ENCODE data around the gene TMEM237.
"Not testable (repeated sequence)": the region's sequence is repeated elsewhere in the genome, so short reads cannot be mapped to it uniquely, and the experiment has no call there.

Gene TMEM237

DNA sequence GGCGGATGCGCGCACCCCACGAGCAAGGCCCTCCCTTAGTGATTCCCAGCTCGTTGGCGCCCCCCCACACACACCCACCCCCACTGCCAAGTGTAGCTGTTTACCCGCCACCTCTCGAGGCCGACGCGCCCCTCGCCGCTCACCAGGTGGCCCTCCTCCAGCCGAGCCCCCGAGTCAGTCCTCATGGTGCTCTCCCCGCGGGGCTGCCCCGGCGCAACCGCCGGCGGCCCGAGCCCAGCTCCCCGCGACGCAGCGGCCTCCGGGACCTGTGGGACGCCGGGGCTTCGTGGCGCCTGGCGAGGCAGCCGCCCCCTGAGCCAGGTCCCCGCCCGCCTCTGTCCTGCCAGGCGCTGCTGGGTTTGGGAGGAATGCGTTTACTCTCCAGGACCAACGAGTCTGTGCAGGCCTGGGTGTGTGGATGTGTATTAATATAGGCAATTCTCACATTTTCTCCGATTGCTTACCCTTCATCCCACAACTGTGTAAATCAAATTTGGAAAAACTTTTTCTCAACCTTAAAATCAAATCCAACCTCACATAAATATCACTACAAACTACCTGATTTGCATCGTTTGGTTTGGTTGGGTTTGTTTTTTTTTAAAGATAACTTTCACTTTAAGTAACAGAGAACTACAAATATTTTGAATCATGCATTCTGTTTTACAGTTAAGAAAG, at the start of gene TMEM237:
Gene TMEM237, minus strand, starts transcription at position 288 of the 675 bp plus-strand sequence. Its CDS starts 103 bp downstream, at position 185.
- DNase-seq = peak in 1 of 2 experiments; percentile 23

GRCh38 chr2:201685156-201685555, 41.9 kb upstream of the TMEM237 start:
- no peak for DNase-seq

GRCh38 chr2:201680743-201681142, 37.4 kb upstream of the TMEM237 start:
- DNase-seq = peak in 1 of 2 experiments; percentile 4

- DNase-seq = no peak
These were observed 35.1 kb upstream of the TMEM237 start for GRCh38 chr2:201678401-201678800.

GRCh38 chr2:201675454-201675853, 32.2 kb upstream of the TMEM237 start:
- no peak for DNase-seq

DNA sequence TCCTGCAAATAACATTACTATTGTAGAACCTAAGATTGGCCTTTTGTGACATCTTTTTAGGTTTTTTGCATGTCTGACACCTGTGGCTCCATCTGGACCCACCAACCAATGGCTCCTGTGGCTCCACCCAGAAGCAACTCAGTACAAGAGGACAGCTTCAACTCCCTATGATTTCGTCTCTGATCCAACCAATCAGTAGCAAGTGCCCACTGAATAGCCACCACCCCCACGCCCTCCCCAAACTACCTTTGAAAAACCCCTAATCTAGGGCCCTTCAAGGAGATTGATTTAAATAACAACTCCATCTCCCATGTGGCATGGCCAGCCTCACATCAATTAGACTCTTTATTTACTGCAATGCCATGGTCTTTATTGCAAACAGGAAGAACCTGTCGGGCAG, 31.5 kb upstream of the TMEM237 start:
- DNase-seq = no peak

- no peak for DNase-seq
These were observed 31.0 kb upstream of the TMEM237 start for GRCh38 chr2:201674298-201674697.

DNA sequence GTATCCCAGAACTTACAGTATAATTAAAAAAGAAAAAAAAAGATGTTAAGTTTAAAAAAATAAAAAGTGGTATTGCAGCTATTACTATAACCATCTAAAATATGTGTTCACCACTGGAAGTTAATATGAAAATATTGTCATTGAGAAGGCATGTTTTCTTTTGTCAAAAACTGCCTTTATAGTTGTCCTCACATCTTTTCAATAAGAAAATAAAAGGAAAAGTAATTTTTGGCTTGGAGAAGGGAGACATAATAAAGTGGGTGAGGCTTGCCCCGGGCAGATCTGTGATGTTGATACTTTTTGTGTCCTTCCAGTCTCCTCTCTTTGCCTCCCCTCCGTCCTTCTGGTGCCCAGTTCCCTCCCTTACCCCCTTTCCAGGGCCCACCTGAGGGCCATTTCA, 30.2 kb upstream of the TMEM237 start:
- DNase-seq = no peak

- not testable (repeated sequence) for DNase-seq
These were observed 27.9 kb upstream of the TMEM237 start for GRCh38 chr2:201671205-201671604.

DNA sequence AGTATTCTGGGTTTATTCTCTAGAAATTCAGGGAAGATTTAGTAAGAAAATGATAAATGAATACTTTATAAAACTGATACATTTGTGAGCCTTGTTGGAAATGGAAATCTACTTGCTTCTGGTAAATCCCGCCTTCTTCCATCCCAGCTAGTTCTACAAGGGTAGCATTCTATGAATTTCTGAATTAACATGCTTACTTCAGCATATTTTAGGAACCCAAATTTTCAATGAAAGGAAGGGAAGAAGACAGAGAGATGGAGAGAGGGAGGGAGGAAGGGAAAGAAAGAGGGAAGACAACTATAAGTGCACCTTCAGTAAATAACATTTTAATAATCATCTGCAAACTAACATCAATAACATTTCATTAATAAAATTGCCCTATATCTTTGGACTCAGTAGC, 26.6 kb upstream of the TMEM237 start:
- DNase-seq = no peak

GRCh38 chr2:201668402-201668910, 25.2 kb upstream of the TMEM237 start:
- DNase-seq = no peak

DNA sequence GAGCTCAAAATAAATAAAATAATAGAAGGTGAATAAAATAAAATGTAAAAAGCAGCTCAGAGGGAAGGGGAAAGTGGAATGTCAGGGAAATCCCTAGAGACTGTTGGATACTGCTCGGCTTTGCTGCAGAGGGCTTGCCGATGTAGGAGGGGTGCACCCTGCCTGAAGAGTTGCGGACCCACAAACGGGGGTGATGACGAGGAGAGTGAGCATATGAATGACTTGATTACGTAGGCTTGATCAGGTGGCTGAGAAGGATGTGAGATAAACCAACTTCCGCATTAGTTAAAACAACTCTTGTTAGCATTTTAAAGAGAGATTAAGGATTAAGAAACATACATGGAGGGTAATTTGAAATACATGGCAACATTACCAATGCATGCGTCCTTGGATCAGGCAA, 21.0 kb upstream of the TMEM237 start:
- no peak for DNase-seq

DNA sequence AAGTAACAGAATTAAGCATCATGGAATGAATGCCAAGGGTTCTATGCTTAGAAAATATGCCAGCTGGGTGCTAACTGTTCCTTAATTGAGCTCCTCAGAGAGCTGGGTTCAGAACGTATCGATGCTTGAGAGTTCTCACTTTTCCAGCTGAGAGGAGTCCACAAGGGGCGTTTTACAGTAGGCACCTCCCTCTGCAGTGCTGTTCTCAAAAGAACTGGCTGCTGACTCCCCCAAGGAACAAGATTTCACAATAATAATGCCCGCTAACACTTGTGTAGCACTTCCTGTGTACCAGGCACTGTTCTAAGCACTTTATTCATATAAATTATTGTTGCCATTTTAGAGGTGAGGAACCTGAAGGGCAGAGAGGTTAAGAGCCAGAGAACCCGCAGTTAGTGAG, 18.1 kb upstream of the TMEM237 start:
- DNase-seq = no peak

DNA sequence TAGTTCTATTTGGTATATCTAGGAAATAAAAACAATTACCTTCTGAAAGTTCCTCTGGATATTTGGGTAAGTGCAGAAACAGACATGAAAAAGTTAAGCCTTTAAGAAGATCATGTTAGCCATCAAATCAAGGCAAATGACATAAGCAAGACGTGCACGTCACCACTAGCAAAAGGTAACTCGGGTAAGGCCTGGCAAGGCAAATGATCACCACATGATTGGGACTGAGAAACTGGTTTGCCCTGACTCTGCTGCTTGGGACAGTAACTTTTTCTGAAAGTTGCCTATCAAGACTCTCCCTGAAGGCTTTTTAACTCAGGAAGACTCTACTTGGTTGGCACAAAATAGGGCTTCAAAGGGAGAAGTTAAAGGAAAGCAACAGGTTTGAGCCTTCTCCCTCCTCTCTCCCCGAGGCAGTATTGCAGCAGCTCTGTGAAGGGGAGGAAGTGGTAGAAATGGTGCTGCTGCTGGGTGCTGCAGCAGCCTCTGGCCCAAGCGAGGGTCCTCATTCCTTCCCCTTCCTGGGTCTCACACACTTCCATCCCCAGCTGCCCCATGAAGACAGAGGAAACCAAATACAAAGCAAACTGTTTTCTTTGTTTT, 17.1 kb upstream of the TMEM237 start:
- DNase-seq = no peak

DNA sequence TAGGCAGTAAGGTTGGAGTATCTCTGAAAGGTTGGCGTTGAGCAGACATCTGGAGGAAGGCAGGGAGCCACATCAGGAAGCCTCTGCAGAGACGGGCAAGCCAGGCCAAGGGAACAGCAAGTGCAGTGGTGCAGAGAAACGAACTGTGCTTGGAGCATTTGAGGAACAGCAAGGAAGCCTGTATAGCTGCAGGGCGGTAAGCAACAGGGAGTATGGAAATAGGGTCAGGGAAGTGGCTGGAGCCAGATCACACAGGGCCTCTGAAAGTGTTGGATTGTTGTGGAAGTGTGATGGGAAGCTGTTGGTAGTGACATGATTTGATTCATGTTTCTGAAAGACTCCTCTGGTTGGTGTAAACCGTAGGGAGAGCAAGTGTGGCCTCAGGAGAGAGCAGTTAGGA, 13.4 kb upstream of the TMEM237 start:
- DNase-seq = no peak

GRCh38 chr2:201656102-201656501, 12.8 kb upstream of the TMEM237 start:
- DNase-seq = no peak

DNA sequence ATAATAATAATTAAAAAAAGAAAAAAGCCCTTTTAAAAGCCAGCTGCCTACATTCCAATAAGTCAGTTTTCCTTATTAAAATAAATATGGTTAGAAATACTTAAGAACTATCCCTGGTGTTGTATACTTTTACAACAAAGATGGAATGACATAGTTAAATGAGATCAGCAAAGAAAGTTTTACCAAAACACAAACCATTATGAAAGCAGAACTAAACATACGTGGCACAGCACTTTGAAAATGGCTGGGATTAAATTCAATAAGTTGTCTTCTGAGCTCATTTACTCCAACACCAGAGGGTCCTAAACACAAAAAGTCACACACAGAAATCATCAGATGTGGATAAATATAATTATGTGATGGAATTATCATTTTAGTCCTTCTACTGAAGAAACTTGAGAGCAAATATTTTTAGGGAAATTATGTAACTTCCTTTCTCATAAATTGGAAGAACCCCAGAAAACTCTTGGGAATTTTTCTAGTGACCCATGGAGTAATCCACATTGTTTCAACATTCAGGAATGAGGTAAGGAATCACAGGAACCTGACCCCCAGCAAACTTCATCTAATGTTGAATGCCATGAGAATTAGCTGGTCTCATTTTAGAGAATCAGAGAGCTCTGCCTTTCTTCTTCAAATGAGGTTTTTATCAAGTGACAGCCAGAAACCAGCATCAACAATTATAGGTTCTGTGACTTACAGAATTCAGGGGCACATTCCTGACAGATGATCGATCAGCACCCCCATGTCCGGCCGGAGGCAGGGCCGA, 11.5 kb upstream of the TMEM237 start:
- no peak for DNase-seq

GRCh38 chr2:201653221-201653620, 9.9 kb upstream of the TMEM237 start:
- DNase-seq = no peak

DNA sequence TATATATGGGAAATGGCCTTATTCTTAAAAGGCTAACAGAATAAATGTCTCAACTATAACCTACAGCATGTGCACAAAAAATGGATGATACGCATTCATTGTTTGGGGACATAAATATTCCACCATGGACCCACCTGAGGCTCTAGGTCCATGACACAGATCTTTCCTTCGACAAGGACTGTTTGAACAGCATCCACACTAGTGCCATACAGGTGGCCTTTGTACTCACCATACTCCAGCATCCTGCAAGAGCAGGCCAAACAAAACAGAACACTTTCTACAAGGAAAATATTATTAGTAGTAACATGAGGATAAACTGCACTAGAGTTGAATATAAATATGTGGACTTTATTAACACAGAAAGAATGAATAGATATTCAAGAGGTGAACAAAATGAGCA, 6.1 kb upstream of the TMEM237 start:
- no peak for DNase-seq

DNA sequence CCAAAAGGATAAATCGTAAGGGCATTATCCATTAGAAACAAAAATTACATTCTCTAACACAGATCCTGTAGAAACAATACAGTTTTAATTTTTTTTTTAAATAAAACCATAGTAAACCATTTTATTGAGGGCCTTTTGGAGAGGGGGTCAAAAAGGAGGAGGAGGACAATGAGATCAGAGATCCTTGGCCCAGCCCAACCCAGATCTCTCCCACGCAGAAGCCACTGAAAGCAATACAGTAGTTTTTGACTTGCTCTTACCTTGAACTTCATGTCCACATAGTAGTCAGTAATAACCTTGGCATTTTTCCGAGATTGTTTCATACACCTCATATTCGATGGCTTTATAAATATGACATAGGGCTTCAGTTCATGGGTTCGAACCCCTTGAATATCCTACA, 4.1 kb upstream of the TMEM237 start:
- no peak for DNase-seq

DNA sequence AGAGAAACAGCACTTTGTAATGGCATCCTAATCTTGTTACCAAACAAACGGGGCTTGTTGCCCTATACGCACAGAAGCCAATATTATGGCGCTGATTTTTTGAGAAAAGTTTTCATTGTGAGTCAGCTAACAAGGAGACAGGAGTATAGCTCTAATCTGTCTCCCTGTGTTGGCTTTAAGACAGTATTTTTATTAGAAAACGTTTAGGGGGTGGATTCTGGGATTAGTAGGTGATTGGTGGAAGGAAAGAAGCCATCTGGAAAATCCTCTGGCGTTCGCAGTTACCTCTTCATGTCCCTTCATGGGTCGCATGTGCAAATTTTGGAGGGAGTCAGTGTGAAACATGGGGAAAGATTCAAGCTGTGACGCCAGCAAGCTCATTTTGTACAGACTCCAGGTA, 698 bp upstream of the TMEM237 start:
- DNase-seq = no peak

- peak; percentile 74 to 86 for DNase-seq
These were observed 606 bp downstream of the TMEM237 start for GRCh38 chr2:201642579-201643215.

GRCh38 chr2:201642086-201642578, 1.2 kb downstream of the TMEM237 start:
- peak in 1 of 2 experiments; percentile 67 for DNase-seq

Measured in NCI-H446 (cell line).